Rectal smooth muscle tissue (tissue), 1 donor: Measurements from ENCODE around the gene ABCA3.

Experiments used
- H3K27ac ChIP-seq: one replicate; pipeline ENCODE4 v1.7.0; 2013; ENCODE audit warnings: low read depth, low read length, inconsistent platforms
- H3K27me3 ChIP-seq: one replicate; pipeline ENCODE4 v1.7.0; 2013; ENCODE audit warnings: low read length; ENCODE audit not compliant: control insufficient read depth, insufficient read depth
- H3K36me3 ChIP-seq: one replicate; pipeline ENCODE4 v1.7.0; 2013; ENCODE audit warnings: low read length; ENCODE audit not compliant: control insufficient read depth, insufficient read depth
- H3K4me1 ChIP-seq: one replicate; pipeline ENCODE4 v1.7.0; 2013; ENCODE audit warnings: low read length; ENCODE audit not compliant: control insufficient read depth, insufficient read depth
- H3K4me3 ChIP-seq: one replicate; pipeline ENCODE4 v1.7.0; 2013; ENCODE audit warnings: low read length
- H3K9ac ChIP-seq: one replicate; pipeline ENCODE4 v1.7.0; 2013; ENCODE audit warnings: low read length

The ABCA3 gene

GRCh38 chr16:2237493-2238149 is 102.9 kb downstream of the ABCA3 start:
- Histone ChIP-seq H3K4me3 (no peak overlapping the region), H3K4me1 (no peaks in the 10 kb centered on the region), H3K36me3 (peaks cover 26% of the 10 kb centered on the region), H3K27me3 (peaks cover 3% of the 10 kb centered on the region), H3K9ac (no peak overlapping the region), H3K27ac (no peak overlapping the region)

GRCh38 chr16:2237102-2237482 is 103.4 kb downstream of the ABCA3 start:
- Histone ChIP-seq H3K4me3 (no peak overlapping the region), H3K27ac (no peak overlapping the region), H3K27me3 (peaks cover 3% of the 10 kb centered on the region), H3K4me1 (no peaks in the 10 kb centered on the region), H3K9ac (no peak overlapping the region), H3K36me3 (peaks cover 30% of the 10 kb centered on the region)

- Histone ChIP-seq H3K4me1 (no peaks in the 10 kb centered on the region), H3K27me3 (peaks cover 3% of the 10 kb centered on the region), H3K27ac (no peak within 1 kb of the TSS), H3K36me3 (peaks cover 36% of the 10 kb centered on the region), H3K4me3 (peak within 1 kb of the TSS; percentile 36), H3K9ac (no peak within 1 kb of the TSS)
Observed at GRCh38 chr16:2236337-2237101, 104.0 kb downstream of the ABCA3 start, which contains the start of gene DNASE1L2. Gene DNASE1L2 (plus strand): TSS chr16:2236444. CDS start chr16:2236817, 373 bp downstream.

DNA sequence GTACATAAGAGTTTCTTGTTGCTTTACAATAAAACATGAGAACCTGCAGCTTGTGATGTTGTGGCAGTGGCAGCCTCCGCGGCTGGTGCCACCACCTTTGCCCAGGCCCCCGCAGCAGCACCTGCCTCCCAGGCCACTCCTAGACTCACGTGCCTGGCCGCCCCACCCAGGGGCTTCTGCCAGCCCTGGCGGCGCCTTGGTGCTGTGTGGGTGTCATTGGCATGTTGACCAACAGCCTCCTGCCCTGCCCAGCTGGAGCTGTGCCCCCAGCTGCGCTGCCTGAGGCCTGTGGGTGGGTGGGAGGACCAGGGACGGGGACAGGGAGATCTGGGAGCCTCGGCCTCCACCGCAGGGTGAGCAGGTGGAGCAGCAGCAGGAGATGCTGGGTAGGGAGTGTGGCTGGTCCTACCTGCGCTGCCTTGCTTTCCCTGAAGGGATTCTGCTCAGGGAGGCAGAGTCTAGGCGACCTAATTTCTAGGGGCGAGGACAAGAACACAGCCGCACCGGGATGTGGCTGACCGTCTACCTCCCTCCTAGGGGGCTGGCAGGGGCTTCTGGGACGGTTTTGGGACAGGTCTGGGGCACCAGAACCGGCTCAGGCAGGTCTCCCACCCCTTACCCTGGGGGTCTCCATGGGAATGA is 104.7 kb downstream of the ABCA3 start:
- Histone ChIP-seq H3K36me3 (peaks cover 38% of the 10 kb centered on the region), H3K27me3 (peaks cover 3% of the 10 kb centered on the region), H3K9ac (no peak overlapping the region), H3K4me3 (no peak overlapping the region), H3K27ac (no peak overlapping the region), H3K4me1 (no peaks in the 10 kb centered on the region)

GRCh38 chr16:2235234-2235651 is 105.3 kb downstream of the ABCA3 start:
- Histone ChIP-seq H3K27ac (no peak overlapping the region), H3K9ac (no peak overlapping the region), H3K4me1 (no peaks in the 10 kb centered on the region), H3K36me3 (peaks cover 38% of the 10 kb centered on the region), H3K27me3 (peaks cover 3% of the 10 kb centered on the region), H3K4me3 (no peak overlapping the region)

GRCh38 chr16:2234813-2235170 is 105.7 kb downstream of the ABCA3 start:
- H3K9ac ChIP-seq, result no peak overlapping the region
- no peaks in the 10 kb centered on the region for H3K4me1 ChIP-seq
- no peak overlapping the region for H3K27ac ChIP-seq
- H3K27me3 ChIP-seq, result peaks cover 3% of the 10 kb centered on the region
- no peak overlapping the region for H3K4me3 ChIP-seq
- peaks cover 42% of the 10 kb centered on the region for H3K36me3 ChIP-seq

DNA sequence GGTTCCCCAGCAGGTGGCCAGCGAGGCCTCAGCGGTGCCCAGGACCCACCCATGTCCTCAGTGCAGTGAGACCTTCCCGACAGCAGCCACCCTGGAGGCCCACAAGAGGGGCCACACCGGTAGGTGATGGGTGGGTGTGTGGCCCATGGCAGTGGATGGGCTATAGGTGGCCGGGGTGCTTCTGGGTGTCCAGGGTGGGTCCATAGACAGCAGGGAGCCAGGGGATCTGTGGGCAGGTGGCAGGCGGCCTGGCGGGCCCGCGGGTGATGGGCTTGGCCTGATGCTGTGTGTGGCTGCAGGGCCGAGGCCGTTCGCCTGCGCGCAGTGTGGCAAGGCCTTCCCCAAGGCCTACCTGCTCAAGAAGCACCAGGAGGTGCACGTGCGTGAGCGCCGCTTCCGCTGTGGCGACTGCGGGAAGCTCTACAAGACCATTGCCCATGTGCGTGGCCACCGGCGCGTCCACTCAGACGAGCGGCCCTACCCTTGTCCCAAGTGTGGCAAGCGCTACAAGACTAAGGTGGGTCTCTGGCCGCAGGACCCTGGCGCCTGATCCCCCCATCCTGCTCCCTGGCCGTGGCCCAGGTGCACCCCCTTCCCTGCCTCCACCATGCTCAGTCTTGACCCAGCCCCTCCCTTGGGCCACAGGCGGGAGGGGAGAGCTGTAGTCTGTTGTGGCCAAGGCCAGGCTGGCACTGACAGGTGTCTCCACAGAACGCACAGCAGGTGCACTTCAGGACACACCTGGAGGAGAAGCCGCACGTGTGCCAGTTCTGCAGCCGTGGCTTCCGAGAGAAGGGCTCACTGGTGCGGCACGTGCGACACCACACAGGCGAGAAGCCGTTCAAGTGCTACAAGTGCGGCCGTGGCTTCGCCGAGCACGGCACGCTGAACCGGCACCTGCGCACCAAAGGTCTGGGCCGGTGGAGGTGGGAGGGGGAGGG is 106.4 kb downstream of the ABCA3 start:
- Histone ChIP-seq H3K9ac (no peak overlapping the region), H3K36me3 (peaks cover 47% of the 10 kb centered on the region), H3K27ac (no peak overlapping the region), H3K4me3 (no peak overlapping the region), H3K4me1 (no peaks in the 10 kb centered on the region), H3K27me3 (peaks cover 7% of the 10 kb centered on the region)

DNA sequence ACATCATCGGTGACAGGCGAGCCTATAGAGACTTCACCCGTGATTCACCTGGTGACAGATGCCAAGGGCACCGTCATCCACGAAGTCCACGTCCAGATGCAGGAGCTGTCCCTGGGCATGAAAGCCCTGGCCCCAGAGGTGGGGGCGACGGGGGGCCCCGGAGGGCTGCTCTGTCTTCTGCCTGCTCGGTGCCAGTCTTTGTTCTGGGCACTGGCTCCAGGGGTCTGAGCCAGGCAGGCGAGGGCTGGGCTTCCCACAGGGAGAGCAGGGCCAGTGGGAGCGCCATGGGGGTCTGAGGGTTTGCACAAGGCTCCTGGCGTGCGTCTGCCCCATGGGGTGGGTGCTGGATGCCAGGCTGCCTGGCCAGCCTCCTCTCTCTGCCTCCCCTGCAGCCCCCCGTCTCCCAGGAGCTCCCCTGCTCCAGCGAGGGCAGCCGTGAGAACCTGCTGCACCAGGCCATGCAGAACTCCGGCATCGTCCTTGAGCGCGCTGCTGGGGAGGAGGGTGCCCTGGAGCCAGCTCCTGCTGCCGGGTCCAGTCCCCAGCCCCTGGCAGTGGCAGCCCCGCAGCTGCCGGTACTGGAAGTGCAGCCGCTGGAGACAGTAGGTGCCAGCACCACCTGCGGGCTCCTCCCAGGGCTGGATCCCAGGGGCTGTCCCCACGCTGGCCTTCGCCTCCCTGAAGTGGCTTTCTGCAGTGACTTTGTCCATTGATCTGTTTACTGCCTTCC is 107.3 kb downstream of the ABCA3 start:
- H3K27me3 ChIP-seq, result peaks cover 7% of the 10 kb centered on the region

DNA sequence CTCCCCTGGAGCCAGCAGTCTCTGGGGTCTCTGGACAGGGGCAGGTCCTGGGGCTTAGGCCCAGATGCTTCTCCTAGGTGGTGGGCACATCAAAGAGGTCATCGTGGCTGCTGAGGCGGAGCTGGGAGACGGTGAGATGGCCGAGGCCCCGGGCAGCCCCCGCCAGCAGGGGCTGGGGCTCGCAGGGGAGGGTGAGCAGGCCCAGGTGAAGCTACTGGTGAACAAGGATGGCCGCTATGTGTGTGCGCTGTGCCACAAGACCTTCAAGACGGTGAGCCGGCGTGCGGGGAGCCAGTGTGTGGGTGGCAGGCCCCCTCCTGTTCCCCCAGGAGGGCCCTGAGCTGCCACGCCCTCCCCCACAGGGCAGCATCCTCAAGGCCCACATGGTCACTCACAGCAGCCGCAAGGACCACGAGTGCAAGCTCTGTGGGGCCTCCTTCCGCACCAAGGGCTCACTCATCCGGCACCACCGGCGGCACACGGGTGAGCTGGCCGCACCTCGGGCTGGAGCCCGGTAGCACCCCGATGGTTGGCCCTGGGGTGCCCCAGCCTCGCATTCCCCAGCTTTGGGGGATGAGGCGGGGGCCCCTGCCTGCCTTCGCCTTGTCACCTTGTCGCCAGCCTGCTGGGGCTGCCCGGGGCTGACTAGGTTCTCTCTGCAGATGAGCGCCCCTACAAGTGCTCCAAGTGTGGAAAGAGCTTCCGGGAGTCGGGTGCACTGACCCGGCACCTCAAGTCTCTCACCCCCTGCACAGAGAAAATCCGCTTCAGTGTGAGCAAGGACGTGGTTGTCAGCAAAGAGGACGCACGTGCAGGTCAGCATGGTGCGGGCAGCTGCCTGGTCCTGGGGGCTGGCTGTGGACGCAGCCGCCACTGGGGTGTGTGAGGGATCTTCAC is 108.2 kb downstream of the ABCA3 start:
- H3K36me3 ChIP-seq, result peaks cover 50% of the 10 kb centered on the region
- H3K4me3 ChIP-seq, result no peak overlapping the region
- H3K27me3 ChIP-seq, result peaks cover 7% of the 10 kb centered on the region
- no peaks in the 10 kb centered on the region for H3K4me1 ChIP-seq
- no peak overlapping the region for H3K27ac ChIP-seq
- no peak overlapping the region for H3K9ac ChIP-seq

More for the DNA sequence above, 107.3 kb downstream of the ABCA3 start:
- H3K27ac ChIP-seq, result no peak overlapping the region
- H3K4me3 ChIP-seq, result no peak overlapping the region
- H3K4me1 ChIP-seq, result no peaks in the 10 kb centered on the region
- H3K36me3 ChIP-seq, result peaks cover 50% of the 10 kb centered on the region
- no peak overlapping the region for H3K9ac ChIP-seq

- no peak overlapping the region for H3K27ac ChIP-seq
- H3K36me3 ChIP-seq, result peaks cover 54% of the 10 kb centered on the region
- H3K9ac ChIP-seq, result no peak overlapping the region
- H3K4me1 ChIP-seq, result no peaks in the 10 kb centered on the region
- no peak overlapping the region for H3K4me3 ChIP-seq
- H3K27me3 ChIP-seq, result peaks cover 4% of the 10 kb centered on the region
Observed at GRCh38 chr16:2231016-2231931, 109.3 kb downstream of the ABCA3 start.
